ENCODE results near the gene ARHGAP18.

ARHGAP18 gene

DNA sequence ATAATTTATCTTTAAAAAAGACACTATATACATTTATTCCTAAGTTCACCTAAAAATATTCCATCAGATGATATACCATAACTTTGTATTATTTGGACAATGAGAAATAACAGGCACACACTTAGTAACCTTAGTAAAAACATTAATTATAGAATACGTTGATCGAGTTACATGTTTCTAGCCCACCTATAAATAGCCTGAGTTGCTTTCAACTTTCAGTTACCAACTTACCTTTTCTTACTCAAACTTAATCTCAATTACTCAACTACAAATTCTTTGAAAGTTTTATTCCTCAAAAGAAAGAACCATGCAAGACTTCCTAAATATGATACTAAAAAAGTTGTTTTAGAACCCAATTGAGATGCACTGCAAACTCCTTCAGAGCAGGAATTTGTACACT lies 12.2 kb downstream of the ARHGAP18 start:
- TF ChIP-seq, protein P1, sequence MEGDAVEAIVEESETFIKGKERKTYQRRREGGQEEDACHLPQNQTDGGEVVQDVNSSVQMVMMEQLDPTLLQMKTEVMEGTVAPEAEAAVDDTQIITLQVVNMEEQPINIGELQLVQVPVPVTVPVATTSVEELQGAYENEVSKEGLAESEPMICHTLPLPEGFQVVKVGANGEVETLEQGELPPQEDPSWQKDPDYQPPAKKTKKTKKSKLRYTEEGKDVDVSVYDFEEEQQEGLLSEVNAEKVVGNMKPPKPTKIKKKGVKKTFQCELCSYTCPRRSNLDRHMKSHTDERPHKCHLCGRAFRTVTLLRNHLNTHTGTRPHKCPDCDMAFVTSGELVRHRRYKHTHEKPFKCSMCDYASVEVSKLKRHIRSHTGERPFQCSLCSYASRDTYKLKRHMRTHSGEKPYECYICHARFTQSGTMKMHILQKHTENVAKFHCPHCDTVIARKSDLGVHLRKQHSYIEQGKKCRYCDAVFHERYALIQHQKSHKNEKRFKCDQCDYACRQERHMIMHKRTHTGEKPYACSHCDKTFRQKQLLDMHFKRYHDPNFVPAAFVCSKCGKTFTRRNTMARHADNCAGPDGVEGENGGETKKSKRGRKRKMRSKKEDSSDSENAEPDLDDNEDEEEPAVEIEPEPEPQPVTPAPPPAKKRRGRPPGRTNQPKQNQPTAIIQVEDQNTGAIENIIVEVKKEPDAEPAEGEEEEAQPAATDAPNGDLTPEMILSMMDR (IDR thresholded peaks at IDR 0.05; ENCODE audit: extremely low read depth, insufficient read depth, missing control alignments), result no peak
- in situ Hi-C loops (cut with MboI; ENCODE audit: low pct_unique_long_range_greater_than_20kb, low sequenced_read_pairs, unreplicated experiment), result no loop called here

DNA sequence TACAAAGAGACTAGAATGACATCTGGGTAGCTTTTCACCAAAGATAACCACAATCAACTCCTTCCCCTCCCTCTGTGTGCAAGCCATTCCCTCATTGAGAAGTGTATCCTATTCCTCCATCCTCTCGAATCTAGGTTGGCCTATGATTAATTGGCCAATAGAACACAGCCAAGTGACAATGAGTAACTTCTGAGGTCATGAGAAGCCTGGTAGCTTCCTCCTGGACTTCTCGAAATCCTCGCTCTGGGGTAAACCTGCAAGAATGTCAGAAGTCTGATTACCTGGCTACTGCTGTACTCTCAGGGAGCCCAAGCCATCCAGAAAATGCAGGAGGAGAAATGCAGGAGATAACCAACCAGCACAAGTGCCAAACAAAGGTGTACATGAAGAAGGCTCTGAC lies 13.1 kb downstream of the ARHGAP18 start:
- no peak for DNase-seq (ENCODE audit: low spot score)
- TF ChIP-seq, protein P1 (IDR thresholded peaks at IDR 0.05; ENCODE audit: extremely low read depth, insufficient read depth, missing control alignments), result no peak
- in situ Hi-C loops (cut with MboI; ENCODE audit: low pct_unique_long_range_greater_than_20kb, low sequenced_read_pairs, unreplicated experiment), result no loop called here

More for the DNA sequence above, 12.2 kb downstream of the ARHGAP18 start:
- DNase-seq (ENCODE audit: low spot score), result no peak

DNA sequence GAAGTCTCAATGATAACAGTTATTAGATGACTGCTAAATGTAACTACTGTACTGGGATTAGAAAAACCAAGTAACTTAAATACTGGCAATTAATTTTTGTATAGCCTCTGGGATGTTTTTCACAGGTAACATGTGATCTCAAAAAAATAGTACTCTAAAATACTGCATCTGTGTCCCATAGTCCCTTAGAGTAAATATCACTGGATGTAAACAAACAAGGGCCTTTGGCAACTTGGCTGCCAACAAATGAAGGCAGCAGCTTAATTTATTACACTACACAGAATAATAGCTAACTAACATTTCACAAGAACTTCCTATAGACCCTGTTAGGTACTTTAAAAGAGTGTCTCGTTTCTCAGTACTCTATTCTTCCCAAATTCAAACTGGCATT lies 14.0 kb downstream of the ARHGAP18 start:
- TF ChIP-seq, protein P1 (IDR thresholded peaks at IDR 0.05; ENCODE audit: extremely low read depth, insufficient read depth, missing control alignments), result no peak
- no peak for DNase-seq (ENCODE audit: low spot score)
- in situ Hi-C loops (cut with MboI; ENCODE audit: low pct_unique_long_range_greater_than_20kb, low sequenced_read_pairs, unreplicated experiment), result no loop called here

DNA sequence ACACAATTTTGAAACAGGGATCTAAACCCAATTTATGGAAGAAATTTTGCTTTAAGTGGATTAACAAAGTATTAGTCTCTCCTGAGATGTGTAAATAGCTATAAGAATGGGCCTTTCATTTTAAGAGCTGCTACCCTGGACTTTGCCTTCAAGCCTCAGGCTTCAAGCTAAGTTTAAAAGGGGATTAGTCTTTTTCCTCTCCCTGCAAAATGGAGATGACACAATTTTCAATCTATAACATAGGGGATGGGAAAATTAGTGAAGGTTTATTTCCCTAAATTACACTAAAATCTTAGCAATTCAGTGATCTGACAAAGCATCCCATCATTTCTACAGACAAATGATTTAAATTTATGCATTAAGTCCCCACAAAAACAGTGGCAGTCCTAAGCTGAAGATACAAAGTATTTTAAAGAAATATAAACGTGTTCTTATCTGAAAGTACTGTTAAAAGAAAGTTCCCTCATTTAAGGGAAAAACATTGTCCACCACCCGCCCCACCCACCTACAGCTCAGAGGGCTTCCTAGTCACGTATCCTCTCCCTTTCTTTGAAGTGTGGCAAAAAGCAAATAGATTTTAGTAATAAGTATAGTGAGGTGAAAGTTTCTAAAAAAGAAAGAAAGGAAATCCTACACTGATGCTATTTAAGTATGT lies 14.5 kb downstream of the ARHGAP18 start:
- TF ChIP-seq, protein P1 (IDR thresholded peaks at IDR 0.05; ENCODE audit: extremely low read depth, insufficient read depth, missing control alignments), result no peak
- no peak for DNase-seq (ENCODE audit: low spot score)
- in situ Hi-C loops (cut with MboI; ENCODE audit: low pct_unique_long_range_greater_than_20kb, low sequenced_read_pairs, unreplicated experiment), result no loop called here

DNA sequence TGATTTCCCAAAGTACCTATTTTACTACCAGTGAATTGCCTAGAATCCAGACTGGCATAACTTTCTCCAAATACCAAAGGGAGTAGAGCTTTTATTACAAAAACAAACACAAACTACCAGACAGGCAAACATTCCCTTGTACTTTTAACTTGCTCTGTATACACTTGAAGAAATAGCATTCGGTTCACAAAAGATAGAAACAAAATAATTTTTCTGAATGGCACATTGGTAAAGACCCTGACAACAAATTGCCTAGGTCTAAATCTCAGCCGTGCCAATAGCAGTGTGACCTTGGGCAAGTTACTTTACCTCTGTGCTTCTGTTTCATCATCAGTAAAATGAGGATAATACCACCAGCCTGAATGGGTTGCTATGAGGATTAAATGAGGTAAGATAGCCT lies 15.9 kb downstream of the ARHGAP18 start:
- TF ChIP-seq, protein P1 (IDR thresholded peaks at IDR 0.05; ENCODE audit: extremely low read depth, insufficient read depth, missing control alignments), result no peak
- no peak for DNase-seq (ENCODE audit: low spot score)
- in situ Hi-C loops (cut with MboI; ENCODE audit: low pct_unique_long_range_greater_than_20kb, low sequenced_read_pairs, unreplicated experiment), result no loop called here

DNA sequence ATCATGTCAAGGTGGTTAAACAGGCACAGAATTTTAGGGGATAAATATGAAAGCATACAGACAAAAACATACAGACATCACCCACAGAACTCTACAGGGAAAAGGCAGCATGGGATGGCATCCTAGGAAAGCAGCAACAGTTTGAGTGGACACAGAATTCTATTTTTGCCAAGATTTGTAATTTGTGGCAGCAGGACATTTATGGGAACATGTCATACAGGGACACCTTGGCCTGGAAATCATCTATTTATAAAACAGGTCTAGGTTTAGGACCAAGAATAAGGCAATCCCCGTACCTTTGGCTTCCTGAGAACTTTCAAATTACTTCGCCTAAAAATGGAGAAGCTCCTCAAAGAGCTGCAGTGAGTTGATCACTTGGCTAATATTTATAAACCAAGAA lies 17.5 kb downstream of the ARHGAP18 start:
- TF ChIP-seq, protein P1 (IDR thresholded peaks at IDR 0.05; ENCODE audit: extremely low read depth, insufficient read depth, missing control alignments), result no peak

More for the DNA sequence above, 17.5 kb downstream of the ARHGAP18 start:
- no peak for DNase-seq (ENCODE audit: low spot score)
- in situ Hi-C loops (cut with MboI; ENCODE audit: low pct_unique_long_range_greater_than_20kb, low sequenced_read_pairs, unreplicated experiment), result no loop called here
